Activated CD4-positive, alpha-beta T cell treated with anti-CD3 and anti-CD28 coated beads, Interleukin-2, amount 50 U/mL, for 48 hours (primary cell): ENCODE measurements around the gene INPP5E.
A peak's percentile ranks its signal among the peaks of the same experiment; 100 is the strongest.
"Not testable (repeated sequence)": the region's sequence is repeated elsewhere in the genome, so short reads cannot be mapped to it uniquely, and the experiment has no call there.

Experiments
- DNase-seq, 2 experiments: peaks; one replicate each; pipeline ENCODE4 v3.0.0-alpha.2; 2020

The INPP5E gene

DNA sequence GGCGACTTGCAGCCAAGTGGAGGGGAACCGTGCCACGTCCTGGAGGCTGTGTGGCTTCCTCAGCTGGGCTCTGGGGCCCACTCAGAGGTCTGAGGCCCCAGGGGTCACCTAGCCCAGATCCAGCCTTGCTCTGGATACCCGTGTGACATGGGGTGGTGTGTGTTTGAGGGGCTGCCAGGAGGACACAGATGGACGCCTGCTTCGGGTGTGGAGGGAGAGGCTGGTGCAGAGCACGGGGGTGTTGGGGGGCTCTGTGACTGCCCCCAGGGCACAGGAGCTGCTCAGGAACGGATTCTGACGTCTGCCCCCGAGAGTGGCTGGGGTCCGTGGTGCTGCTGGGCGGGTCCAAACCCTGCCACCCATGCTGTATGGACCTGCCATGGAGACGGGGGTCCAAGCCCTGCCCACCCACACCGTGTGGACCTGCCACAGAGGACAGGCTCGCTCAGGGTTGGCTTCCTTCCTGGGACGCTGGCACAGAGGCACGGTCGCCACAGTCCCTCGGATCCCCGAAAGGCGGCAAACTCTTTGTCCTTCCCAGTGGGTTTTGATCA is 10.5 kb downstream of the INPP5E start:
- DNase-seq, result no peak

DNA sequence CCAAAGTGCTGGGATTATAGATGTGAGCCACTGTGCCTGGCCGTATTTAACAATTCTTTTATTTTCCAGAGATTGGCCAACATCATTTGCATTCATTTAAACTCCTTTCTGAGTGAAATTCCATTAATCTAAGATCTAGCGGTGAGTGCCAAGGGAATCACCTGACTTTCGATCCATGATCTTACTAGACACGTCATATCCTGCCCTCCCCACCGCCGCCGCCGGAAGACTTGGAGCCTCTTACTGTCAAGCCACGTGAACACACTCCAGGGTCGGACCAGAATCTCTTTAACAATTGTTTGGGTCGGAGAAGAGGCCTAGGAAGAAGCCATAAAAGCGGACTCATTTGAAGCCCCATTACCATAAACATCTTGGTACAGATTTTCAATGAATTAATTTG is 12.9 kb downstream of the INPP5E start:
- no peak for DNase-seq

DNA sequence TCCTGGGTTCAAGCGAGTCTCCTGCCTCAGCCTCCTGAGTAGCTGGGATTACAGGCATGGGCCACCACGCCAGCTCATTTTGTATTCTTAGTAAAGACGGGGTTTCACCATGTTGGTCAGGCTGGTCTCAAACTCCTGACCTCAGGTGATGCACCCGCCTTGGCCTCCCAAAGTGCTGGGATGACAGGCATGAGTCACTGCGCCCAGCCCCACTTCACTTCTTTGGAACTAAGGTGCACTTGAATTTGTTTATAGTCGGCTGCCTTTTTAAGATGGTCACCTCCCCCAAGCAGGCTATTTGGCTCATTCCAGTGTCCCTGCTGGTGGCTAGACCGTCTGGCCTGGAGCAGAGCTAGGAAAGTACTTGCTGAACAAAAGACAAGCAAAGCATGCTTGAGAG is 14.3 kb downstream of the INPP5E start:
- DNase-seq, result peak; percentile 24 to 31

DNA sequence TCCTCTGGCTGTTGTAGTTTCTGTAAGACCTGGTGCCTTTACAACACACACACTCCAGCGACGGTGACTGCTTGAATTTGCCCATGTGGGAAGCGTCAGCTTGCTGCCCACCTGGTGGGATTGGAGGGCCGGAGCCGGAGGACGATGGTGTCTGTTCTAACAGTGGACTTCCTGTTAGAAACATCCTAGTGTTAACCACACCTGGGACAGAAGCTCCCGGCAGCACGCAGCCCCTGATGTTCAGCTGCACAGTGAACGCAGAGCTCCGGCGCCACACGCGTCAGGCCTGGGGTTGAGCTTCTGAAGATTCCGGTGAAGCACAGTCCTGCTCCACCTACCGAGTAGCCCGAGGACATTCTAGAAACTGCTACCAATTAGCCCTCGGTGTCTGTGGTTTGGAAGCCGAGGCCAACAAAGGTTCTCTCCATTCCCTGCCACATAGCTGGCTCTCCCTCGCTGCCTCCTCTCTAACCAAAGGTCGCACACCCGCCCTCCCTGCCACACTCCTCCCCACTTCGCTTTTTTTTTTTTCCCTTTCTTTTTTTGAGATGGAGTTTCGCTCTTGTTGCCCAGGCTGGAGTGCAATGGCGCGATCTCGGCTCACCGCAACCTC is 14.8 kb downstream of the INPP5E start:
- DNase-seq, result no peak

DNA sequence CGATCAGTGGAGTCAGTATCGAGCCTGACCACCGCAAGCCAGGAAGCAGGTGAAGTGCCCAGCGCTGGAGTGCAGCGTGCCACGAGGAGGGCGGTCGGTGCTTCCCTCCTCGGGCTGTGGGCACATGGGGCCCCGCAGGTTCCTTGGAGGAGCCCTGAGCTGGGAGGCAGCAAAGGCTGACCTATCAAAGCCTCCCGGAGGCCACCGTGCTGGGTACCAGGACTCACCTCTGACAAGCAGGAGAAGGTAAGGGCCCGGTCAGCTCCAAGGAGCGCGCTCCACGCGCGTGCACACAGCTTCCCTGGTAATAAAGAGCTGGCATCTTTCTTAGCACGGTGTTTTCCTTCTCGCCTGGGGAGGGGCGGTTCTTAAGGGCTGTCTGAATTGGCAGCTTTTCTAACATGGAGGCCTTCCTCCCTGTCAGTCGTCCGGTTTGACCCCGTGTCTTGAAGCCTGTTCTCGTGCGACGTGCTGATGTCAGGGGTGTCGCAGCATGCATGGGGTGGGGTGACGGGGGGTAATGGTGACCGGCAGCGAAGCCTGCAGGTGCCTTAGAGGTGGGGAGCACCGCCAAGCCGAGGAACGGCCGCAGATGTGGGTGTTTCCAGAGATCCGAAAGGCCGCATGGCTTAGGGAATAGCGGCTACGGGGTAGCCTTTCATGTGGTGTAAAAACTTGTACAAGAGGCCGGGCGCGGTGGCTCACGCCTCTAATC is 16.1 kb downstream of the INPP5E start:
- DNase-seq, result no peak

DNA sequence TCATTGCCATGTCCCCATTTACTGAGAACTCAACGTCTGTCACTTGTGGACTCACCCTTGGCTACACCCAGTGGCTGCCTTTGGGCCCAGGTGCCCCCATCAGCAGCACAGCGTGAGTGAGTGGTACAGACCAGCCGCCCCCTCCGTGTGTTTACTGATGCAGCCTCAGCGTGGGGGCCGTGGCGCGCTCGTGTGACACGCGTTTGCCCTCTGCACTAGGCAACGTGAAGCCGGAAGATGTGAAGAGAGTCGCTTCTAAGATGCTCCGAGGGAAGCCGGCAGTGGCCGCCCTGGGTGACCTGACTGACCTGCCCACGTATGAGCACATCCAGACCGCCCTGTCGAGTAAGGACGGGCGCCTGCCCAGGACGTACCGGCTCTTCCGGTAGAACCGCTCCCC is 16.8 kb downstream of the INPP5E start:
- no peak for DNase-seq

DNA sequence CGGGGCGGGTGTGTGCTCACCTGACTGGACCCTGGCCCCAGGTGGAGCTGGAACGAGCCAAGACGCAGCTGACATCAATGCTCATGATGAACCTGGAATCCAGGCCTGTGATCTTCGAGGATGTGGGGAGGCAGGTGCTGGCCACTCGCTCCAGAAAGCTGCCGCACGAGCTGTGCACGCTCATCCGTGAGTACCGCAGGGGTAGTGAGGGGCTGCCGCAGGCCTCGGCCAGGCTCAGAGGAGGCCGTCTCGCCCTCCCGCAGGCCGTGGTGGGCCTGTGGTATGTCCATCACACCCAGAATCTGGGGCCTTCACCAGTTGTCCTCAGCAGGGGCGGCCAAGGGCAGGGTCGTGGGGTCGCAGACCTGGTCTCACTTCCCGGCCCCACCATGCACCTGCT is 17.9 kb downstream of the INPP5E start:
- no peak for DNase-seq

DNA sequence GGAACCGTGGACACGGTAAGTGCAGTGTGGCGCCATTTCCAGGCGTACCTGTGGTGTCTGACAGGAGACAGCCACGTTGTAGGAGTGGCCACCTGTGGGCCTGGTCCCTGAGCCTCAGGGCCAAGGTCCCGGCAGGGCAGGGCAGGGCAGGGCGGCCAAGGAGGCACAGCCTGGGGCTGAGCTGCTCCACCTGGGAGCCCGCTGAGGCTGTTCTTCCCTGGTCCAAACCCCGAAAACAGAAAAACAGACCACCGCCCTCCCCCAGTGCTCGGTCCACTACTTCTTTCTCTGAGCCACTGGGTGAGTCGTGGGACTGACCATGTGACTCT is 20.6 kb downstream of the INPP5E start:
- DNase-seq, result no peak

DNA sequence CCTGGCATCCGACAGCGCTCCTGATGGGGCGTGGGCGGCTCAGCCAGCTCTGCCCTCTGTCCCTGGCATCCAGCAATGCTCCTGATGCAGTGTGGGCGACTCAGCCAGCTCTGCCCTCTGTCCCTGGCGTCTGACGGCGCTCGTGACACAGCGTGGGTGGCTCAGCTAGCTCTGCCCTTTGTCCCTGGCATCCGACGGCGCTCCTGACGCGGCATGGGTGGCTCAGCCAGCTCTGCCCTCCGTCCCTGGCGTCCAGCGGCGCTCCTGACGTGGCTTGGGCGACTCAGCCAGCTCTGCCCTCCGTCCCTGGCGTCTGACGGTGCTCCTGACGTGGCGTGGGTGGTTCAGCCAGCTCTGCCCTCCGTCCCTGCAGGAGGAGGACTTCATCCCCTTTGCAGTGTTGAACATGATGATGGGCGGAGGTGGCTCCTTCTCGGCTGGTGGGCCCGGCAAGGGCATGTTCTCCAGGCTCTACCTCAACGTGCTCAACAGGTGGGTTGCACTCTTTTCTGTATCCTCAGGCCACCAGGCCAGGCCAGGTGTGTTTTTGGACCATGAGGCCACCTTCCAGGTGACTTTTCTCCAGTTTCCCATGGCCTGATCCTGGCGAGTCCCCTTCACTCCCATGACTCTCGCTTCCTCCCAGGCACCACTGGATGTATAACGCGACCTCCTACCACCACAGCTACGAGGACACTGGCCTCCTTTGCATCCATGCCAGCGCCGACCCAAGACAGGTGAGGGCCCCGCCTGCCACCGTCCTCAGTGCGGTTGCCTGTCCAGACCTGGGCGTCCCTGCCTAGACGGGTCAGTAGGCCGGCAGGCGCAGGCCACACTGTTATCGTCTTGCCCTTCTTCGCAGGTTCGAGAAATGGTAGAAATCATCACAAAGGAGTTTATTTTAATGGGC is 21.2 kb downstream of the INPP5E start:
- DNase-seq, result no peak

DNA sequence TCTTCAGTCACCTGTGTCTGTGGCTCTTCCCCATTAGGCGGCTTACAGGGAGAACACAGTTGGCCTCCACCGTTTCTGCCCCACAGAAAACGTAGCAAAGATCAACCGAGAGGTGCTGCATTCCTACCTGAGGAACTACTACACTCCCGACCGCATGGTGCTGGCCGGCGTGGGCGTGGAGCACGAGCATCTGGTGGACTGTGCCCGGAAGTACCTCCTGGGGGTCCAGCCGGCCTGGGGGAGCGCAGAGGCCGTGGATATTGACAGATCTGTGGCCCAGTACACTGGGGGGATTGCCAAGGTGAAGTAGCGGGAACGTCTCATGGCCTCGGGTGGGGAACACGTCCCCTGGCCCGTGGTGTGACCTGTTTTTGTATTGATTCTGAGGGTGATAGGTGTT is 22.7 kb downstream of the INPP5E start:
- no peak for DNase-seq

DNA sequence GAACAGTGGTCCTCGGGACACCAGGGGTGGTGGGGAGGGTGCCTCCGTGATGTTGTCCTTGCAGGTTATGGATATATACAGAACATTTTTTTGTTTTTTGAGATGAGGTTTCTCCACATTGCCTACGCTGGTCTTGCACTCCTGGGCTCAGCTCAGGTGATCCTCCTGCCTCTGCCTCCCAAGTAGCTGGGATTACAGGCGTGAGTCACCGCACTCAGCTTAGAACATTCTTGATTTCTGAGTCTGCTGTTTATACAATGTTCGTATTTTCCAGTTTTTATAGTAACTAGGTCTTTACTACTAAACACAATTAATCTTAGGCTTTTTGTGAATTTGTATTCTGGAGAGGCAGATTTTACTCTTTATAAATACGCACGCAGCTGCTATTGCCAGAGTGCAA is 23.2 kb downstream of the INPP5E start:
- DNase-seq, result no peak

DNA sequence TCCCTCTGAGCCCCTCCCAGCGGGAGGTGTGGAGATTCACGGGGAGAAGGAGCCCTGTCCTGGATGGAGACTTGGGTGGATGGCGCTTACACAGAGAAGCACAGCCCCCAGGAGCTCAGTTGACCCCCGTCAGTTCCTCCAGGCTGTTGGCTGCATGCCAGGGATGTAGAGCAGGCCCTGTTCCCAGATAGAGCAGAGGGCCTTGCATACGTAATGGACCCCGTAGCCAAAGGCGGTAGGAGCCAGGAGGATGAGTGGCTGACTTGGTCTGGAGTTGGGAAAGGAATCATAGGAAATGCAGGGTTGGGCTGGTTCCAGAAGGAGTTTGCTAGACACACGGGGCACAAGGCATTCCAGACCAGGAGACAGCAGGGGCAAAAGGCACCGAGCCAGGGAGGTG is 26.7 kb downstream of the INPP5E start:
- no peak for DNase-seq

DNA sequence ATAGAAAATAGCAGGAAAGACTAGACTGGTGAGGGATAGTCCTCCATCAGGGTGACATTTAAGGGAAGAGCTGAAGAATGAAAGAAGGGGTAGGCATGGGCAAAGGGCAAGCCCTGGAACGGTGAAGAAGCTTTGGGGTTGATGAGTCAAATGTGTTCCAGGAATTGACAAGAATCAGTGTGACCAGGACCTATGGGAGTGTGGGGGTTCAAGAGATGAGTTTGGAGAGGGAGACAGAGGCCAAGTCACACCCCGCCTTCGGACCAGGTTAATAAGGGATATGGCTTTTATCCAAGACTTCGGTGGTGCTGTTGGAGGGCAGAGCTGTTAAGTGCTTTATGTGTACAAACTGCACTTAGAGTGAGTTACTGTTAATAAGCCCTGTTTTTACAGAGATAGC is 28.3 kb downstream of the INPP5E start:
- DNase-seq, result no peak

DNA sequence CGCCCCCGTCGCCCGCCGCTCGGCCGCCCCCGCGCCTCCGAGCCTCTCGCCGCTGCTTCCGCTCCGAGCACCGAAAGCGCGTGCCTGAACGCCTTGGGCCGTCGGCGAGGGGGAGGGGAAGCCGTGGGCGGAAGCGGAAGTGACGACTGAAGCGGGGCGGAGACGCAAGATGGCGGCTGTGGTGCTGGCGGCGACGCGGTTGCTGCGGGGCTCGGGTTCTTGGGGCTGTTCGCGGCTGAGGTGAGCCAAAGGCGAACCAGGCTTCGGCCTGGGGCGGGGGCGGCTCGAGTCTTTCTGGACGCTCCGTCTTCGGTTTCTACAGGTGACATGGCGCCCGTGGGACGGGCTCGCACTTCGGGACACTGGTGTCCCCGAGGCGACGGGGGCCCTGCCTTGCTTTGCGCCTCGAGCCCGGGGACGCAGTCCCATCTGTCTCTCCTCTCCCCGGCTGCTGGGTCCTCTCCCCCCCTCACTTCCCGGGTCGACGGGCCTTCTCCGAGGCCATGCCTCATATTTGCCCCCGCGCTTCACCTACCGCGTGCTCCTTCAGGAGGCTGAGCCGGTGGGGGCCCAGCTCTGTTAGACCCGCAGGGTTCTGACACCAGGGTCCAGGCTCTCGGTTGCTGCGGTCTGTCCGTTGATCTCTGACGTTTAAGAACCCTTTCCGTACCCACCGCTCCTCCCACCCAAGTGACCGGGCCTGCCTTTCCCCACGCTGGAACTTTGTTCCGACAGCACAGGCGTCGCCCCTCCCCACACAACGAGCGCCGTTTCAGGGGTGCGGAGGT is 29.0 kb downstream of the INPP5E start, which contains the start of the genes ENTR1 and PMPCA:
ENTR1 (minus strand) TSS at position 115 of the 788 bp plus-strand sequence. CDS start 217 bp downstream, outside the sequence.
PMPCA (plus strand) TSS at position 159 of the 788 bp plus-strand sequence; CDS start at position 170, 11 bp downstream.
- peak; percentile 98 for DNase-seq

DNA sequence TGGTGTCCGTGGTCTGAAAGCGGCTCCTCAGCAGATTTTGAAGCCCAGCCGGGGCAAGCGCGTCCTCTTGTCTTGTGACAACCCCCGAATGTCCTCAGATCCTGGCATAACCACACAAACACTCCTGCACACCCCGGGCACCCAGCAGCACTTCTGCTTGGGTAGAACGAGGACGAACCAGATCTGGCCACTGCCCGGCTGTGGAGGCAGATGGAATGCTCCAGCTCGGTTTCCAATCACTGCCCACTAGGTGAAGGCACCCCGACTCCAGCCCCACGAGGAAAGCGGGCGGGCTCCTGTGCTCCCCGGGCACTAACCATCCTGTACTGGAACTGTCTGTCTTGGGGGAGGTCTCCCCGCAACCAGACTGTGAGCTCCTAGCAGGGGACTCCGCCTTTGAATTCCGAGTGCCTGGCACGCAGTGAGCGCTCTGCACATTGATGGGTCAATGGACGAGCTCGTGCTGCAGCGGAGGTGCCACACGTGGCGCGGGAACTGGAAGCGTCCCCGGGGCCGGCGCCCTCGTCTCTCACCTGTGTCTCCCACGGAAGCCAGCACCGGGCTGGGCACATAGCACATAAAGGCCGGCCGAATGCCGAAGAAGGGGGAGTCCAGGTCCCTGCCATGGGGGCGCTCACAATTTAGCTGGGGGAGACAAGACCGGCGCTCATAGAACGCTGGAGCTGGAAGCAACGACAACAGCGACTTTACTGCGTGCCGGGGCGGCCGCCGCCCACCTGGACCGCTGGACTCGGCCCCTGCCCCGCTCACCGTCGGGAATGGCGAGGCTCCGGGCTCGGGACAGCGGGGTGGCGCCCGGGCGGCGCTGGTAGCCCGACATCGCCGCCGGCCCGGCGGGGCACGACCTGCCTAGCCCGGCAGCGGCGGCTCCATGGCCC is 29.8 kb downstream of the INPP5E start:
- peak; percentile 48 to 55 for DNase-seq

DNA sequence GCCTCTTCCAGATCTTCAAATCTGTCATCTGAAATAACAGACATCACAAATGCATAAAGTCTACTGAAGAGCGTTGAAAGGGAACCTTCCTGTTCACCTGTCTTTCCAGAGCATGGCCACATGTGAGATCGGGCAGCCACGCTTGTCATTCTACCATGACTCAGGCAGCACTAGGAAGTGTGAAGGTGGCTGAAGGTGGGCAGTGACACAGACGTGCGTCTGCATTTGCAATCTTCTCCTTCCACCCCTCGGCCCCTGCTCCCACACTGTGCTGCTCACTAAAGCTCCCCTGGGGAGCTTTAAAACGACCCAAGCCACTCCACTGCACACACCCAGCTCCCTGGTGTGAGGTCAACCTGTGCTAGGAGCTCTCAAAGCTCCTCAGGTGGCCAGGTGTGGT is 31.7 kb downstream of the INPP5E start:
- no peak for DNase-seq

DNA sequence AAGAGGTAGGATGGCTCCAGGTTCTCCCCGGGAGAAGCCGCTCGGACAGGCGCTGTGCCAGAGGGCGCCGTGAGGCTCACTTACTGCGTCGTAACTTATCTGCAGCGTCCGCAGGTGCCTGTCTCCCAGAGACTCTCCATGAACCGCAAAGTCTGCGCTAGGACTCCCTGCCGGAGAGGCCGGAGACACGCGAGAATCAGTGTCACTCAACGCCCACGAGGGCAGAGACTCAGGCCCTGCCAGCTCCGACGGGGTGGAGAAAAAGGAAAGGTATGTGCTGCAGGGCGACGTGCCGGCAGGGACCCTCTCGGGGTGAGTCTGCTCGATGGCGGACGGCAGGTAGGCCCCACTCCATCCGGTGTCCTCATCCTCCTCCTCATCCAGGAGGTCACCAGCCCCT is 32.6 kb downstream of the INPP5E start:
- not testable (repeated sequence) for DNase-seq

DNA sequence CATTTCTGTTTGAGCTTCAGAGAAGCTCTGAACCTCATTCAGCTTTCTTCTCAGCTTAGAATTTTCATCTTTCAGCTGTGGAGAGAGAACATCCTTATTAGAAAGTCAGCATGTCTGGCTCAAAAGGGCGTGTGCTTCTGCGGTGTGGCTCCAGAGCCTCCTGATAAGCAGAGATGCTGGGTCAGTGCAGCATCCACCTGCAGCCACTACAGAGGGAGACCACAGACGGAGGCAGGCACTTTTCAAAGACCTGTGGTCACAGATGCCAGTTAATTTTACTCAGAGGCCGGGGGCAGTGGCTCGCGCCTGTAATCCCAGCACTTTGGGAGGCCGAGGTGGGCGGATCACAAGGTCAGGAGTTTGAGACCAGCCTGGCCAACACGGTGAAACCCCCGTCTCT is 33.7 kb downstream of the INPP5E start:
- DNase-seq, result not testable (repeated sequence)

DNA sequence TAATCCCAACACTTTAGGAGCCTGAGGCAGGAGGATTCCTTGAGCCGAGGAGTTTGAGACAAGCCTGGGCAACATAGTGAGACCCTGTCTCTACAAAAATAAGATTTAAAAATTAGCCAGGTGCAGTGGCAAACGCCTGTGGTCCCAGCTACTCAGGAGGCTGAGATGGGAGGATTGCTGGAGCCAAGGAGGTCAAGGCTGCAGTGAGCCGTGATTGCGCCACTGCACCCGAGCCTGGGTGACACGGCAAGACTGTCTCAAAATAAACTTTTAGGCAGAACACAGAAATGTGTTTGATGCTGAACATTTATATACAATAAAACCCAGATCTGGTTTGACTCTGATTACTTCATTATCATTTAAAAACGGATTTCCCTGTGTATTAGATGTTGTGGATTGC is 34.2 kb downstream of the INPP5E start:
- no peak for DNase-seq

DNA sequence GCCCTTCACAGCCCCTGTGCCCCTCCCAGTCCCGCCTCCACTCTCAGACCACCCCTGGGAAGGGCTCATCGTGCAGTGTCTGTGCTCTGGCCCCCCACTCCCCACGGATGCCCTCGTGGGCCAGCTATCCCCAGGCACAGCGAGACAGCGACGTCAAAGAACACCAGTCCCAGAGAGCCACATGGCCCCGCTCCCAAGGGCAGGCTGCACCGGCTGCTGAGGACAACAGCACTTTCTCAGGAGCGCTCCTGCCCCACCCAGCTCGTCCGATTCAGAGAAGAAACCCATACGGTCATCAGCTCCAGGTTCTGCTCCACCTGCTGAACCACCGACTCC is 34.9 kb downstream of the INPP5E start:
- DNase-seq, result no peak
